ENCODE measurements around the gene SH3PXD2A.

SH3PXD2A gene

GRCh38 chr10:103874730-103875129 is 19.4 kb upstream of the SH3PXD2A start:
- no peak for DNase-seq

GRCh38 chr10:103872137-103872931 is 17.0 kb upstream of the SH3PXD2A start:
- peak; percentile 25 for DNase-seq

- DNase-seq: no peak
These were observed 15.6 kb upstream of the SH3PXD2A start for GRCh38 chr10:103871006-103871405.

GRCh38 chr10:103870516-103870915 is 15.1 kb upstream of the SH3PXD2A start:
- DNase-seq: peak; percentile 88

DNA sequence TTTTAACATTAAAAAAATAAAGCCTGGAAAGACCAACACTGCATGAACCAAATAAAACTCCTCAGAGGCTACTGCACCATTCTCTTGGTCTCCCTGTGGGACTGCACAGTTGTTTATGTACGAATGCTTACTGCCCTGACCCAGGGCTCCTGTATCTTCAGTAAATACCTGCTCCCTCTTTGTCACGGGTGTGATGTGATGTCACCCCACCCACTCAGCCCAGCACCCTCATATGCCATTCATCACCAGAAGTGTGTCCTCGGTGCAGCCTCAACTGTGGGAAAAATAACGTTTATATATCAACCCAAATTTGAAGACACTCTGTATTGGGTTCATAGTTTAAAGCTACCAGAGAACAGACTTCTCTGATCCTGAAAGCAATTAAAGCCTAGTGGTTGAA is 14.0 kb upstream of the SH3PXD2A start:
- DNase-seq: no peak

DNA sequence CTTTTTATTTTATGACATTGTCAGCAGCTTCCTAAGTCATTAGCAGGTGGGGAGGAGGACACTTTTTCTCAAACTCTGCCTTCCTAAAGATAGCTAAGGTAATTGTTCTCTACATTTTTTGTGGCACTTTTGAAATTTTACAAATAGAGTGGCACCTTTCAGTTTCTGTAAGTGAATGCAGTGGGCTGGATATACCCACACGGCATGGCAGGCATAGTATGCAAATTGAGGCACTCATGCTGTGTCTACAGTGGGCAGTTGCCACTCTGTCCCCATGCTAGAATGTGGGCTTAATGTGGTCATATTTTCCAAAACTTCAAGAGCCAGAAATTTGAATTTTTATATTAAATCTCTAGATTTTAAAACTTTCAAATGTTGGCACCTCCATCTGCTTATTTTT is 12.8 kb upstream of the SH3PXD2A start:
- no peak for DNase-seq

GRCh38 chr10:103861505-103861904 is 6.1 kb upstream of the SH3PXD2A start:
- no peak for DNase-seq

GRCh38 chr10:103859161-103860086 is 4.0 kb upstream of the SH3PXD2A start:
- DNase-seq: peak; percentile 75

DNA sequence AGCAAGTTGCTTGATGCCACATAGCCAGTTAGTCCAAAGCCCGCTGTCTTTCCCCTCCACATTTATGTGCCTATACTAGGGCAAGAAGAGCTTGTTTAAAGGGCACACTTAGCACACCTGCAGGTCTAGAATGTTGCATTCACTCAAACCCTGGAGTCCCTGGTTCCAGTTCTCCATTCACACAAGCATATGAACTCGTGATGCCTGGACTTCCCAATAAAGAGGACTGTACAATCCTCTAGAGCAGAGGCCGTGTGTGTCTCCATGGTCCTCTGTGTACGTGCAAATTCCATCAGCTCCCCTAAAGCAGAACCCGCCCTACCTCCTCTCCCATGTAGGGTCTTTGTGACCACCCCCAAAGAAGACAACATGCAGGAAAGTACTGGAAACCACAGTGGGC is 3.0 kb upstream of the SH3PXD2A start:
- DNase-seq: no peak

DNA sequence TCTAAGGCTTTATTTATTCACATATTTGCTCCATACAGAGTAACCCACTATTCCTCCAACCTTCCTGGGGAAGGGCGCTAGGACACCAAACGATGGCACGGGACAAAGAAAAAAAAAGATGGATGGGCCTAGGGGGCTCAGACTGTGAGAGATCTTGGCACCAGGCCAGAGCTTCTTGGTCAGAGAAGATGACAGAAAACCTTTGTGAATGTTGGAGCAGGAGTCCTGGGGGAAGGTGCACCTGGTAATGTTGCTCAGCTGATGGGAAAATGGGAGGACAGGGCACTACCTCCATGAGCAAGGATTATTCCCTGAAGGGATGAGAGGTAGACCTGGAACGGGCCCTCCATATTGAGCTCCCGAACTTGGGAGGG is 1.4 kb upstream of the SH3PXD2A start:
- DNase-seq: no peak

DNA sequence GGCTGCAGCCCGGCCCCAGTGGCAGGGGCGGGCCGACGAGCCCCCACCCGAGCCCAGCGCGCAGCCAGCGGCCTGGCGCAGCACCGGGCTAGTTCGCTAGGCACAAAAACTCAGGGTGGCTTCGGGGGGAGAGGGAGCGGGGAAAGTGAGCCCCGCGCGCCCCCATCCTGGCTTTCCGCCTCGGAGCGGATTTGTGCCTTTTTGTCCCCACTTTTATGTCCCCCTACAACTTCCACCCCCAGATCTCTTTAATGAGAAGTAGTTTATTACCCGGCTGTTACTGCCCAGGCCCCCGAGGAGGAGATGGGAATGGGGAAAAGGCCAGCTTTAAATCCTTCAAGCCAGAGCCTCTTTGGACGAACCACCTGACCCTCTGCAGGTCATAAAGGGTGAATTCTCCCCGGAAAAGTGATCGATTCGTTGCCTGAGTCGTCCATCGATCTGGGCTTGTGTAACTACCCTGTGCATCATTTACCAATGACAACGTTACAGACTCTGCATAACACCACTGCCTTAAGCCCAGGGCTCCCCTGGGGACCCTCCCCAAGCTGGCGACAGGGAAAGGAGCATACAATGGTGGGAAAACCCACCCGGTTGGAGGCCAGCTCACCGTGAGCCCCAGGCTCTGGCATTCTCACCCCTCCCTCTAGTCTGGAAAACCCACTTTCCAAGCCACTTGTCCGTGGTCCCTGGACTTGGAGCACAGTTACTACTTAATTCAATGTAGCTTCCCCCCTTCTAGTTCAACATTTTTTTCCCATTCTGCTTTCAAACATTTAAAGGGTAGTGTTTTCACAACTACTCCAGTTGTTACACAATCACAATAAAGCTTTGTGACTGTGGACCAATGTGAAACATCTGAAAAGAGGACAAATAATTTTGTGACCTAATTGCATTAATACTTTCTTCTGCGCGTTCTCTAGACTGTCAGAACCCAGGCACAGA is 748 bp upstream of the SH3PXD2A start:
- DNase-seq: no peak

DNA sequence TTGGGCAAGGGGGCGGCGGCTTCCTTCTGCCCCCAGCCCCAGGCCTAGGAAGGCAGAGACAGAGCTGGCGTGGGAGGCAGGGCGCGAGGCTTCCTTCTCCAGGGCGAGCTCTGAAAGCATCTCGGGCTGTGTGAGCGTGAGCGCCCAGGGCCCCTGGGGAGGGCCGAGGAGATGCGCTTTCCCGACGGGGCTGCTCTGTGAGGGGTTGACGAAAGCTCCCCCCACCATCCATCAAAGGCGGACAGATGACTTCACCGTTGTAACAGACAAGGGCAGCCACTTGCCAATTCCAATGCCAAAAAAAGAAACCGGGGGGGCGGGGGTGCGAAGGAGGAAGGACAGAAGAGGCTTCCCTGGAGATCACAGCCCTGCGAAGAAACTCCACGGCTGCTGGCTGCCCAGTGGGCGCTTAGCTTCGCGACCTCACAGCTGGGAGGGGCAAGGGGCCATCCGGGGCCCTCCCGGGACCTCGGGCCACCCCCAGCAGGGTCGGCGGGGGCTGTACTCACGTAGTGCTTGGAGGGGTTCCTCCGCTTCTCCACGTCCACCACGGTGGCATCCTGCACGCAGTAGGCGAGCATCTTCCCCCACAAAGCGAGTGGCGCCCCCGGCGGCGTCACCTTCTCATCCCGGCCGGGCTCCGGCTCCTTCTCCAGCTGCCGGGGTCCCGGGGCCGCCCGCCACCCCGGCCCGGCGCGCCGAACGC is 537 bp downstream of the SH3PXD2A start:
- peak; percentile 91 for DNase-seq

- no peak for DNase-seq
These were observed 1.1 kb downstream of the SH3PXD2A start for GRCh38 chr10:103854265-103854685.

GRCh38 chr10:103853428-103854264 is 1.7 kb downstream of the SH3PXD2A start:
- DNase-seq: no peak

GRCh38 chr10:103852856-103853255 is 2.5 kb downstream of the SH3PXD2A start:
- DNase-seq: no peak

DNA sequence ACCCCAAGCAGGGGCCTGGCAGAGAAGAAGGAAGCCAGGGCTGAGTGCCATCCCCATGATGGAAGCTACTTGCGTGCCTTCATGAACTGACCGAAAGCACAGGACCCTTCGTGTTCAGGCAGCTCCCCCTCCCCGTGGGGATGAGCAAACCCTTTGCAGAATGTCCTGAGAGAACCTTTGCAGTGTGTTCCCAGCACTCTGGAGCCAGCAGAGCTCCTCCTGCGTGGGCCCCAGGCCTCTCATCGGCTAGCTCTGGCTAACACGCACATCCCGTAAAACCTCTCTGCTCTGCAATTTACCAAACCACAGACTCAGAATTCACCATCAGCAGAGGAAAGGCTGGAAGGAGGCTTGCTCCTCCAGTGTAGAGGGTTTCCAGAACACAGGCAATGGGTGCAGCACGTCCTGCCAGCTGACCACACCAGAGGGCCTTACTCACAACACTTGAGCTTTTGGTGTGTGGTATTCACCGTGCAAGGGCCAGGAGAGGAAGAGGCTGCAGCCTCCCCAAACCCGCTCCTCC is 3.1 kb downstream of the SH3PXD2A start:
- DNase-seq: peak; percentile 75

DNA sequence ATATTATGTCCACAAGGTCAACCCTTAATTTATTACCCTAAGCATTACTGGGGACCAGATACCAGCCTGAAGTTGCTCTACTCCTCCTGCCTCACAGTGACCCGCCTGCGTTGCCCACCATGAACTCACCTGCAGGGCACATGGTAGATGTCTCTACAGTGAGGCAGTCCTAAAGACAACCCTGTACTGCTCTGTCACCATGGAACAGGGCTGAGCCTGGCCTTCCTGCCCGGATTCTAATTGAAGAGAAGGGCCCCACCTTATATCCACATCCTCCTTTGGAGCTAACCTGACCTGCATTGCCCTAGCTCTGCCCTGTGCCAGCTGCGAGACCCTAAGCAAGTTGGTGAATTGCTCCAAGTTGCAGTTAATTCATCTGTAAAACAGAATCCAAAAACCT is 4.1 kb downstream of the SH3PXD2A start:
- no peak for DNase-seq

- no peak for DNase-seq
These were observed 4.8 kb downstream of the SH3PXD2A start for GRCh38 chr10:103850572-103850895.

DNA sequence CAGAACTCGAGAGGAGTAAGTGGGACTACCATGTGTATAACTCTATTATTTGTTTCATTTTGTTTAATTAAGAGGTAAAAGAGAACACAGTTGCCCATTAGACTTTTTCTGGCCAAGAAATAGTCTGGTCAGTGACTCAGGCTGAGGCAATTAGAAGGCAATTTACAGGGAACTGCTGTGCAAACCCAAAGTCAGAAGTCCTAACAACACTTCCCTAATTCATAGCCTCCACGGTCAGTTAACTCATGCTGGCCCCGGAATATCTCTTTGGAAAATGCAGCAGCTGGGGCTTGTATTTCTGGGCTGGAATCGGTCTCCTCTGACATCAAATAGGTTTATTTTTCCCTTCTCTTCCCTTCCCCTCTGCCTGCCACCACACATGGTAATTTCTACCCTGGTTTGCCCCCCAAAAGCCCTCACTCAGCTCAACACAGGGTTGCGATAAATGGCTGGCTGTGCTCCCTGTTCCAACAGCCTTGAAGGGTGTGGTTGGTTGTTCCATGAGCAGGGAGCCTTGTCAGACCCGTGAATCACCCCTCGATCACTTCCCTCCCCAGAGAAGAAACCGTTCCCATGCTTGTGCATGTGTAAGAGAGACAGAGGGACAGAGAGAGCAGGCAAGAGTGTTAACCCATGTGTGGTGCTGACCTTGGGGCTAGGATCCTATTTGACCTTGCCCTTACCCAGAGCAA is 5.3 kb downstream of the SH3PXD2A start:
- peak; percentile 83 for DNase-seq

GRCh38 chr10:103849212-103849877 is 6.0 kb downstream of the SH3PXD2A start:
- DNase-seq: no peak
